ENCODE measurements around the gene ROR2. TPM values are rescaled to one million over a fixed set of nuclear protein-coding genes. Genes with fewer than 3 reads are reported as not detected.

Gene ROR2
- total RNA-seq, 1 donor from 2014 or later = 0.32 TPM

DNA sequence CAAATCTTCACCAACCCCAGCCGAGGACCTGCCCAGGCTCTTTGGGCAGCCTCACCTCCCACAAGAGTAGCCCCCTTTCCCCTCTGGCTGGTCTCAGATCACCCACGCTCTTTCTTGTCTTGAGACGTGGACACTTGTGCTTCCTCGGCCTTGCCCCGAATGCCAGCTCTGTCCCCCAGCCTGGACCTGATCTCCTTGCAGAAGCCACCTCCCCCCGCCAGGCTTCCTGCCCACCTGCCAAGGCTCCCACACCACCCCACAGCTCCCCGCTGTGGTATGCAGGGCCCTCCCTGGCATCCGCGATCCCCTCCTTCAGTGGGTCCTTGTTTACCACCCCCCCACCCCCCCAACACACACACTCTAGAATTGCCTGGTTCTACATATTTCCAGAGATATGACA, 133.7 kb downstream of the ROR2 start:
- H3K27ac ChIP-seq = no peak overlapping the region
- TF ChIP-seq, protein P1, sequence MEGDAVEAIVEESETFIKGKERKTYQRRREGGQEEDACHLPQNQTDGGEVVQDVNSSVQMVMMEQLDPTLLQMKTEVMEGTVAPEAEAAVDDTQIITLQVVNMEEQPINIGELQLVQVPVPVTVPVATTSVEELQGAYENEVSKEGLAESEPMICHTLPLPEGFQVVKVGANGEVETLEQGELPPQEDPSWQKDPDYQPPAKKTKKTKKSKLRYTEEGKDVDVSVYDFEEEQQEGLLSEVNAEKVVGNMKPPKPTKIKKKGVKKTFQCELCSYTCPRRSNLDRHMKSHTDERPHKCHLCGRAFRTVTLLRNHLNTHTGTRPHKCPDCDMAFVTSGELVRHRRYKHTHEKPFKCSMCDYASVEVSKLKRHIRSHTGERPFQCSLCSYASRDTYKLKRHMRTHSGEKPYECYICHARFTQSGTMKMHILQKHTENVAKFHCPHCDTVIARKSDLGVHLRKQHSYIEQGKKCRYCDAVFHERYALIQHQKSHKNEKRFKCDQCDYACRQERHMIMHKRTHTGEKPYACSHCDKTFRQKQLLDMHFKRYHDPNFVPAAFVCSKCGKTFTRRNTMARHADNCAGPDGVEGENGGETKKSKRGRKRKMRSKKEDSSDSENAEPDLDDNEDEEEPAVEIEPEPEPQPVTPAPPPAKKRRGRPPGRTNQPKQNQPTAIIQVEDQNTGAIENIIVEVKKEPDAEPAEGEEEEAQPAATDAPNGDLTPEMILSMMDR (IDR thresholded peaks at IDR 0.05) = no peak

DNA sequence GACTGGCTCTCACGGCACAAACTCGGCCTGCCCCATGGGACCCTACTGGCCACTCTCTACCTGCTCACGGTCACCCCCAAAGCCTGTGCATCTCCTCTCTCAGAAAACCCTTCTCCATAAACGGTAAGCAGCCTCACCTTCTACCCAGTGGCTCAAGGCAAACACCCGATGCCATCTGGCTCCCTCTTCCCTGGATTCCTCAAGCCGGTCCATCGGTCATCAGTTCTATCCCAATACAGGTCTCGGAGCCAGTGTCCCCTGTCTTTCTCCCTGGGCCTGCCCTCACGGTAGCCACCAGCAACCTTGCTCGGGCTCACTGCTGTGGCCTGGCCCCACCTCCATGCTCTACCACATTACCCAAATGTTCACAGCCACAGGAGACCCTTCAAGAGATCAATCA, 134.1 kb downstream of the ROR2 start:
- intact Hi-C loops (cut with DNase I) = no loop called here
- no peak overlapping the region for H3K4me3 ChIP-seq
- no peaks in the 10 kb centered on the region for H3K36me3 ChIP-seq
- H3K27me3 ChIP-seq = no peaks in the 10 kb centered on the region
- TF ChIP-seq, protein P1 (IDR thresholded peaks at IDR 0.05) = no peak
- H3K9me3 ChIP-seq = no peaks in the 10 kb centered on the region
- peak in 1 of 2 donors; percentile 47 for DNase-seq (ENCODE audit: low spot score in 2 of 2)
- H3K4me1 ChIP-seq = no peaks in the 10 kb centered on the region
- H3K27ac ChIP-seq = no peak overlapping the region

More for the DNA sequence above, 133.7 kb downstream of the ROR2 start:
- peak in 1 of 2 donors; percentile 39 for DNase-seq (ENCODE audit: low spot score in 2 of 2)
- H3K4me1 ChIP-seq = no peaks in the 10 kb centered on the region
- intact Hi-C loops (cut with DNase I) = no loop called here
- no peaks in the 10 kb centered on the region for H3K27me3 ChIP-seq
- H3K9me3 ChIP-seq = no peaks in the 10 kb centered on the region
- H3K36me3 ChIP-seq = no peaks in the 10 kb centered on the region
- no peak overlapping the region for H3K4me3 ChIP-seq

DNA sequence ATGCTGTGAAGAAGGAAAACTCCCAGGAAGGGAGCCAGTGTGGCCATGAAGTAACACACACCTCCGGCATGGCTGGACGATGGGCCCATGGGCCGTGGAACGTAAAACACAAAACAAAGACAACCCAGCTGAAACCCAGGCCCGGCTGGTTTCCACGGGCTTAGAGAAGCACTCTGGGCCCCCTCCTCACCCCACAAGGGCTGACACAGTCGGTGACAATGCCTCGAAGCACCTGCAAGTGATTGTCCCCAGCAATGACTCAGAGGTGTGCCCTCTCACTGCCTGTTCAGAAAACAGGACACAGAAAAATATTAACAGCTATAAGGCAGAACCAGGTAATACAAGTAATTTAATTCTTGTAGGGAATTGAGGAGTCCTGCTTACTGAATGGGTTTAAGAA, 135.3 kb downstream of the ROR2 start:
- intact Hi-C loops (cut with DNase I) = no loop called here
- Histone ChIP-seq H3K4me3 (no peak overlapping the region), H3K9me3 (no peaks in the 10 kb centered on the region), H3K4me1 (no peaks in the 10 kb centered on the region), H3K27ac (no peak overlapping the region), H3K27me3 (no peaks in the 10 kb centered on the region), H3K36me3 (no peaks in the 10 kb centered on the region)
- DNase-seq (ENCODE audit: low spot score in 2 of 2) = no peak
- TF ChIP-seq, protein P1 (IDR thresholded peaks at IDR 0.05) = no peak

DNA sequence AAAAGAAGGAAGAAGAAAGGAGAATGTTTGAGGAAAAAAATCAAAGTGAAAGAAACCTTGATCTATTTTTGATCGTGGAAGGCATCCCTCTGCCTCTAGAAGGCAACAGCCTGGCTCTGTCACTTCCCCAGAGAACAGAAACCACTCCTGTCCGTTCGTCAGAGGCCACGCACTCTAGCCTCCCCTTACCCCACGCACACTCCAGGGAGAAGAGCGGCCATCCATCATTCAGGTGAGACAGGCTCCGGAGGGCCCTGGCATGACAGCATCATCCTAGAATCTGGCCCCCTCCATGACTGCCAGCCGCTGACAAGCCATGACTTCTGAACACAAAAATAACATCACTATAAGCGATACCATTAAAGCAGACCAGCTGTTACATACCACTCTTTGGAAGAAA, 135.8 kb downstream of the ROR2 start:
- H3K27ac ChIP-seq = no peak overlapping the region
- no peaks in the 10 kb centered on the region for H3K4me1 ChIP-seq
- no peaks in the 10 kb centered on the region for H3K36me3 ChIP-seq
- no peaks in the 10 kb centered on the region for H3K9me3 ChIP-seq
- no peaks in the 10 kb centered on the region for H3K27me3 ChIP-seq
- no peak overlapping the region for H3K4me3 ChIP-seq
- intact Hi-C loops (cut with DNase I) = no loop called here
- TF ChIP-seq, protein P1 (IDR thresholded peaks at IDR 0.05) = no peak
- no peak for DNase-seq (ENCODE audit: low spot score in 2 of 2)

DNA sequence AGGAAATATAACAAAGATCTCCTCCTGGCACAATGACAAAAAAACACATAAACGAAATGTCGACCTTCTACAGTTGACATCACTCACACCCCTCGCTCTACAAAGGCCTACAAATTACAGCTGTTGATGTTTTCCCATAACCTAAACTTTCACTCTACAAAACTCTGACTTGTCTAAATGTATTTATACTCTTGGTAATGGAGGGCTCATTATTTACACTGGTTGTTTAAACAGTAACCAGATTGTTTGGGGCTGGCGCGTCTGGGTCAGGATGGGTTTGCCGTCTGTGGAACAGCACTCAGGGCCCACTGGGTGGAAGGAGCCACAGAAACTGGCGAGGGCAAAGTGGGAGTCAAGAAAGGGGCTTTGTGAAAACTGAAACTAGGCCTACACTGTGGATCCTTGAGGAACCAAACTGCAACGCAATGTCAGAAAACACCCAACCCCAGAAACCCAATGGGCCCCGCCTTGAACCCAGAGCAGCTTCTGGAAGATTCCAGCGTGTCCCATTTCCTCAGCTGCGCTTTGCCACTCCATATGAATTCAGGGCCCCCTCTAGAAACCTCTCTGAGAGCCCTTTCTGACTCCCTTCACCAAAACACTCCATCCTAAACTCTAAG, 136.7 kb downstream of the ROR2 start:
- intact Hi-C loops (cut with DNase I) = no loop called here
- no peaks in the 10 kb centered on the region for H3K9me3 ChIP-seq
- TF ChIP-seq, protein P1 (IDR thresholded peaks at IDR 0.05) = no peak
- H3K27me3 ChIP-seq = no peaks in the 10 kb centered on the region
- H3K4me1 ChIP-seq = no peaks in the 10 kb centered on the region
- no peak overlapping the region for H3K27ac ChIP-seq
- H3K36me3 ChIP-seq = no peaks in the 10 kb centered on the region
- no peak overlapping the region for H3K4me3 ChIP-seq
- DNase-seq (ENCODE audit: low spot score in 2 of 2) = no peak

- Histone ChIP-seq H3K36me3 (no peaks in the 10 kb centered on the region), H3K27ac (no peak overlapping the region), H3K4me1 (no peaks in the 10 kb centered on the region), H3K4me3 (no peak overlapping the region), H3K27me3 (no peaks in the 10 kb centered on the region), H3K9me3 (no peaks in the 10 kb centered on the region)
- DNase-seq (ENCODE audit: low spot score in 2 of 2) = no peak
- TF ChIP-seq, protein P1 (IDR thresholded peaks at IDR 0.05) = no peak
- intact Hi-C loops (cut with DNase I) = no loop called here
Measured at GRCh38 chr9:91812191-91812590, 137.8 kb downstream of the ROR2 start.

All from ascending aorta (tissue), 2 donors.